ENCODE measurements around the gene KCNG1.

KCNG1 gene

GRCh38 chr20:51003753-51004152 lies 19.2 kb downstream of the KCNG1 start:
- Histone ChIP-seq H3K4me3 (ENCODE audit: low read length in 2 of 2) (no peak overlapping the region), H3K4me1 (ENCODE audit: control insufficient read depth in 2 of 2, insufficient read depth in 2 of 2, low read length in 2 of 2) (no peaks in the 10 kb centered on the region), H3K9ac (ENCODE audit: low read depth in 1 of 2, low read length in 2 of 2) (no peak overlapping the region), H3K9me3 (ENCODE audit: control insufficient read depth in 2 of 2, low read length in 2 of 2) (no peaks in the 10 kb centered on the region), H3K27me3 (ENCODE audit: control insufficient read depth in 2 of 2, insufficient read depth in 2 of 2, low read length in 2 of 2) (peaks cover 0 to 6% of the 10 kb centered on the region in 2 donors), H3K27ac (ENCODE audit: low read depth in 2 of 2, low read length in 2 of 2) (no peak overlapping the region), H3K36me3 (ENCODE audit: control insufficient read depth in 2 of 2, insufficient read depth in 2 of 2, low read length in 2 of 2) (no peaks in the 10 kb centered on the region)

GRCh38 chr20:51002633-51003032 lies 20.3 kb downstream of the KCNG1 start:
- no peak overlapping the region for H3K9ac ChIP-seq (ENCODE audit: low read depth in 1 of 2, low read length in 2 of 2)
- no peaks in the 10 kb centered on the region for H3K36me3 ChIP-seq (ENCODE audit: control insufficient read depth in 2 of 2, insufficient read depth in 2 of 2, low read length in 2 of 2)
- peaks cover 3 to 6% of the 10 kb centered on the region in 2 donors for H3K27me3 ChIP-seq (ENCODE audit: control insufficient read depth in 2 of 2, insufficient read depth in 2 of 2, low read length in 2 of 2)
- no peak overlapping the region for H3K4me3 ChIP-seq (ENCODE audit: low read length in 2 of 2)
- no peaks in the 10 kb centered on the region for H3K9me3 ChIP-seq (ENCODE audit: control insufficient read depth in 2 of 2, low read length in 2 of 2)
- H3K27ac ChIP-seq (ENCODE audit: low read depth in 2 of 2, low read length in 2 of 2): no peak overlapping the region
- H3K4me1 ChIP-seq (ENCODE audit: control insufficient read depth in 2 of 2, insufficient read depth in 2 of 2, low read length in 2 of 2): no peaks in the 10 kb centered on the region

- Histone ChIP-seq H3K27me3 (ENCODE audit: control insufficient read depth in 2 of 2, insufficient read depth in 2 of 2, low read length in 2 of 2) (peaks cover 3 to 8% of the 10 kb centered on the region in 2 donors), H3K36me3 (ENCODE audit: control insufficient read depth in 2 of 2, insufficient read depth in 2 of 2, low read length in 2 of 2) (no peaks in the 10 kb centered on the region), H3K4me3 (ENCODE audit: low read length in 2 of 2) (no peak overlapping the region), H3K9me3 (ENCODE audit: control insufficient read depth in 2 of 2, low read length in 2 of 2) (no peaks in the 10 kb centered on the region), H3K9ac (ENCODE audit: low read depth in 1 of 2, low read length in 2 of 2) (no peak overlapping the region), H3K27ac (ENCODE audit: low read depth in 2 of 2, low read length in 2 of 2) (no peak overlapping the region), H3K4me1 (ENCODE audit: control insufficient read depth in 2 of 2, insufficient read depth in 2 of 2, low read length in 2 of 2) (no peaks in the 10 kb centered on the region)
Observed at GRCh38 chr20:51001430-51002265, 21.3 kb downstream of the KCNG1 start.

GRCh38 chr20:50999355-50999754 lies 23.6 kb downstream of the KCNG1 start:
- no peak overlapping the region for H3K9ac ChIP-seq (ENCODE audit: low read depth in 1 of 2, low read length in 2 of 2)
- H3K4me1 ChIP-seq (ENCODE audit: control insufficient read depth in 2 of 2, insufficient read depth in 2 of 2, low read length in 2 of 2): no peaks in the 10 kb centered on the region
- no peak overlapping the region for H3K27ac ChIP-seq (ENCODE audit: low read depth in 2 of 2, low read length in 2 of 2)
- no peaks in the 10 kb centered on the region for H3K9me3 ChIP-seq (ENCODE audit: control insufficient read depth in 2 of 2, low read length in 2 of 2)
- no peak overlapping the region for H3K4me3 ChIP-seq (ENCODE audit: low read length in 2 of 2)
- H3K27me3 ChIP-seq (ENCODE audit: control insufficient read depth in 2 of 2, insufficient read depth in 2 of 2, low read length in 2 of 2): peaks cover 3 to 8% of the 10 kb centered on the region in 2 donors
- no peaks in the 10 kb centered on the region for H3K36me3 ChIP-seq (ENCODE audit: control insufficient read depth in 2 of 2, insufficient read depth in 2 of 2, low read length in 2 of 2)

GRCh38 chr20:50996901-50997865 lies 25.7 kb downstream of the KCNG1 start:
- Histone ChIP-seq H3K27ac (ENCODE audit: low read depth in 2 of 2, low read length in 2 of 2) (no peak overlapping the region), H3K4me3 (ENCODE audit: low read length in 2 of 2) (no peak overlapping the region), H3K9me3 (ENCODE audit: control insufficient read depth in 2 of 2, low read length in 2 of 2) (no peaks in the 10 kb centered on the region), H3K27me3 (ENCODE audit: control insufficient read depth in 2 of 2, insufficient read depth in 2 of 2, low read length in 2 of 2) (peaks cover 3 to 6% of the 10 kb centered on the region in 2 donors), H3K9ac (ENCODE audit: low read depth in 1 of 2, low read length in 2 of 2) (no peak overlapping the region), H3K36me3 (ENCODE audit: control insufficient read depth in 2 of 2, insufficient read depth in 2 of 2, low read length in 2 of 2) (no peaks in the 10 kb centered on the region), H3K4me1 (ENCODE audit: control insufficient read depth in 2 of 2, insufficient read depth in 2 of 2, low read length in 2 of 2) (peaks cover 0 to 3% of the 10 kb centered on the region in 2 donors)

GRCh38 chr20:50995506-50995905 lies 27.4 kb downstream of the KCNG1 start:
- H3K9me3 ChIP-seq (ENCODE audit: control insufficient read depth in 2 of 2, low read length in 2 of 2): no peaks in the 10 kb centered on the region
- peaks cover 2 to 3% of the 10 kb centered on the region in 2 donors for H3K27me3 ChIP-seq (ENCODE audit: control insufficient read depth in 2 of 2, insufficient read depth in 2 of 2, low read length in 2 of 2)
- no peak overlapping the region for H3K4me3 ChIP-seq (ENCODE audit: low read length in 2 of 2)
- no peaks in the 10 kb centered on the region for H3K36me3 ChIP-seq (ENCODE audit: control insufficient read depth in 2 of 2, insufficient read depth in 2 of 2, low read length in 2 of 2)
- no peak overlapping the region for H3K9ac ChIP-seq (ENCODE audit: low read depth in 1 of 2, low read length in 2 of 2)
- H3K4me1 ChIP-seq (ENCODE audit: control insufficient read depth in 2 of 2, insufficient read depth in 2 of 2, low read length in 2 of 2): peaks cover 0 to 3% of the 10 kb centered on the region in 2 donors
- H3K27ac ChIP-seq (ENCODE audit: low read depth in 2 of 2, low read length in 2 of 2): no peak overlapping the region

- Histone ChIP-seq H3K4me1 (ENCODE audit: control insufficient read depth in 2 of 2, insufficient read depth in 2 of 2, low read length in 2 of 2) (peaks cover 0 to 3% of the 10 kb centered on the region in 2 donors), H3K27me3 (ENCODE audit: control insufficient read depth in 2 of 2, insufficient read depth in 2 of 2, low read length in 2 of 2) (peaks cover 2 to 3% of the 10 kb centered on the region in 2 donors), H3K9me3 (ENCODE audit: control insufficient read depth in 2 of 2, low read length in 2 of 2) (no peaks in the 10 kb centered on the region), H3K4me3 (ENCODE audit: low read length in 2 of 2) (no peak overlapping the region), H3K9ac (ENCODE audit: low read depth in 1 of 2, low read length in 2 of 2) (no peak overlapping the region), H3K27ac (ENCODE audit: low read depth in 2 of 2, low read length in 2 of 2) (no peak overlapping the region), H3K36me3 (ENCODE audit: control insufficient read depth in 2 of 2, insufficient read depth in 2 of 2, low read length in 2 of 2) (no peaks in the 10 kb centered on the region)
Observed at GRCh38 chr20:50993876-50994275, 29.0 kb downstream of the KCNG1 start.

- Histone ChIP-seq H3K9ac (ENCODE audit: low read depth in 1 of 2, low read length in 2 of 2) (no peak overlapping the region), H3K27me3 (ENCODE audit: control insufficient read depth in 2 of 2, insufficient read depth in 2 of 2, low read length in 2 of 2) (peaks cover 0 to 2% of the 10 kb centered on the region in 2 donors), H3K4me3 (ENCODE audit: low read length in 2 of 2) (no peak overlapping the region), H3K27ac (ENCODE audit: low read depth in 2 of 2, low read length in 2 of 2) (no peak overlapping the region), H3K4me1 (ENCODE audit: control insufficient read depth in 2 of 2, insufficient read depth in 2 of 2, low read length in 2 of 2) (peaks cover 0 to 3% of the 10 kb centered on the region in 2 donors), H3K9me3 (ENCODE audit: control insufficient read depth in 2 of 2, low read length in 2 of 2) (no peaks in the 10 kb centered on the region), H3K36me3 (ENCODE audit: control insufficient read depth in 2 of 2, insufficient read depth in 2 of 2, low read length in 2 of 2) (no peaks in the 10 kb centered on the region)
Observed at GRCh38 chr20:50992733-50993457, 30.0 kb downstream of the KCNG1 start.

- H3K36me3 ChIP-seq (ENCODE audit: control insufficient read depth in 2 of 2, insufficient read depth in 2 of 2, low read length in 2 of 2): no peaks in the 10 kb centered on the region
- H3K4me3 ChIP-seq (ENCODE audit: low read length in 2 of 2): no peak overlapping the region
- no peak overlapping the region for H3K27ac ChIP-seq (ENCODE audit: low read depth in 2 of 2, low read length in 2 of 2)
- peaks cover 4 to 5% of the 10 kb centered on the region in 2 donors for H3K4me1 ChIP-seq (ENCODE audit: control insufficient read depth in 2 of 2, insufficient read depth in 2 of 2, low read length in 2 of 2)
- H3K9ac ChIP-seq (ENCODE audit: low read depth in 1 of 2, low read length in 2 of 2): no peak overlapping the region
- peaks cover 2 to 3% of the 10 kb centered on the region in 2 donors for H3K27me3 ChIP-seq (ENCODE audit: control insufficient read depth in 2 of 2, insufficient read depth in 2 of 2, low read length in 2 of 2)
- H3K9me3 ChIP-seq (ENCODE audit: control insufficient read depth in 2 of 2, low read length in 2 of 2): no peaks in the 10 kb centered on the region
Observed at GRCh38 chr20:50992336-50992732, 30.6 kb downstream of the KCNG1 start.

All from mucosa of rectum (tissue), 2 donors.